ENCODE results near the gene WASHC4.

GRCh38 chr12:105107171-105107493 lies 399 bp upstream of the WASHC4 start:
- TF ChIP-seq EZH2phosphoT487 (IDR thresholded peaks at IDR 0.05; ENCODE audit: borderline replicate concordance) (no peak), CTCF (conservative IDR thresholded peaks at IDR 0.05; ENCODE audit: low read length) (no peak)
